ENCODE measurements around the gene TXNDC12.

DNA sequence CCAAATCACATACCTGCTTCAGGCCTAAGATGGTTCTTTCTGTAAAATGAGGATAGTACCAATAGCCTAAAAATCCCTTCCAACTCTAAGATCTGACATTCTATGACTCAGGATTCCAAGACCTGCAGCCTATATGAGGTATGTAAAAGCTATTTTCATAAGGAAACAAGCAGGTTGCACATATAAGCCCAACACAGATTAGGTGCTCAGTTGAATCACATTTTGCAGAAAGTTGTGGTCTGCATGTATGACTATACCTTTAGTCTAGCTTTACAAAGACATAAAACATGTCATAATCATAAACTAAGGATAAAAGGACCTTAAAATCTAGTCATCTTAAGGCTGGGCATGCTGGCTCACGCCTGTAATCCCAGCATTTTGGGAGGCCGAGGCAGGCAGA is 28.7 kb downstream of the TXNDC12 start:
- no peak for TF ChIP-seq POLR2A (IDR thresholded peaks at IDR 0.05)
- TF ChIP-seq, protein P1, sequence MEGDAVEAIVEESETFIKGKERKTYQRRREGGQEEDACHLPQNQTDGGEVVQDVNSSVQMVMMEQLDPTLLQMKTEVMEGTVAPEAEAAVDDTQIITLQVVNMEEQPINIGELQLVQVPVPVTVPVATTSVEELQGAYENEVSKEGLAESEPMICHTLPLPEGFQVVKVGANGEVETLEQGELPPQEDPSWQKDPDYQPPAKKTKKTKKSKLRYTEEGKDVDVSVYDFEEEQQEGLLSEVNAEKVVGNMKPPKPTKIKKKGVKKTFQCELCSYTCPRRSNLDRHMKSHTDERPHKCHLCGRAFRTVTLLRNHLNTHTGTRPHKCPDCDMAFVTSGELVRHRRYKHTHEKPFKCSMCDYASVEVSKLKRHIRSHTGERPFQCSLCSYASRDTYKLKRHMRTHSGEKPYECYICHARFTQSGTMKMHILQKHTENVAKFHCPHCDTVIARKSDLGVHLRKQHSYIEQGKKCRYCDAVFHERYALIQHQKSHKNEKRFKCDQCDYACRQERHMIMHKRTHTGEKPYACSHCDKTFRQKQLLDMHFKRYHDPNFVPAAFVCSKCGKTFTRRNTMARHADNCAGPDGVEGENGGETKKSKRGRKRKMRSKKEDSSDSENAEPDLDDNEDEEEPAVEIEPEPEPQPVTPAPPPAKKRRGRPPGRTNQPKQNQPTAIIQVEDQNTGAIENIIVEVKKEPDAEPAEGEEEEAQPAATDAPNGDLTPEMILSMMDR (IDR thresholded peaks at IDR 0.05), result no peak

Data from lower leg skin (tissue), 3 donors.